BJ (cell line): Measurements from ENCODE around the gene MICAL3. TPM values are rescaled to one million over a fixed set of nuclear protein-coding genes. Genes with fewer than 3 reads are reported as not detected.

ENCODE experiments used
- CTCF ChIA-PET: fragments of 350-600 bp; formaldehyde crosslinking; extraction: SDS; loops from one replicate; lab custom pipeline; 2021; ENCODE audit warnings: antibody characterized with exemption, inconsistent platforms; lab: Yijun Ruan, JAX
- POLR2A ChIA-PET: fragments of 300-600 bp; sonication (Branson Sonifier 250); formaldehyde crosslinking; extraction: SDS; loops from one replicate; lab custom pipeline; 2021; ENCODE audit warnings: antibody characterized with exemption; lab: Charles Lee
- DNase-seq: peaks from one replicate; pipeline ENCODE4 v3.0.0-alpha.2; 2011; ENCODE audit warnings: low read depth
- H3K27me3 ChIP-seq: 2 replicates; pipeline ENCODE4 v1.6.0; 2011; ENCODE audit warnings: low read length; ENCODE audit not compliant: control insufficient read depth, insufficient read depth
- H3K36me3 ChIP-seq: 2 replicates; pipeline ENCODE4 v1.5.1; 2011; ENCODE audit warnings: low read length; ENCODE audit not compliant: control insufficient read depth, insufficient read depth
- H3K4me3 ChIP-seq: 2 replicates; pipeline ENCODE4 v1.5.1; 2011; ENCODE audit warnings: low read depth, mild to moderate bottlenecking, control low read depth, low read length
- polyA plus RNA-seq: library from polyadenylated mRNA; depleted of rRNA; stranded (reverse); fragments of >200 nt; gene quantifications from 2 replicates; pipeline ENCODE4 v1.2.3, GENCODE V29; 2011
- TF ChIP-seq, protein P1 (sequence below): IDR thresholded peaks from 2 replicates; pipeline ENCODE4 v1.5.1; 2011; ENCODE audit warnings: low read depth, mild to moderate bottlenecking, control low read depth, inconsistent platforms, low read length, moderate library complexity; ENCODE audit not compliant: insufficient read depth

The MICAL3 gene
- polyA plus RNA-seq, 1 experiment, result 16.4 TPM

DNA sequence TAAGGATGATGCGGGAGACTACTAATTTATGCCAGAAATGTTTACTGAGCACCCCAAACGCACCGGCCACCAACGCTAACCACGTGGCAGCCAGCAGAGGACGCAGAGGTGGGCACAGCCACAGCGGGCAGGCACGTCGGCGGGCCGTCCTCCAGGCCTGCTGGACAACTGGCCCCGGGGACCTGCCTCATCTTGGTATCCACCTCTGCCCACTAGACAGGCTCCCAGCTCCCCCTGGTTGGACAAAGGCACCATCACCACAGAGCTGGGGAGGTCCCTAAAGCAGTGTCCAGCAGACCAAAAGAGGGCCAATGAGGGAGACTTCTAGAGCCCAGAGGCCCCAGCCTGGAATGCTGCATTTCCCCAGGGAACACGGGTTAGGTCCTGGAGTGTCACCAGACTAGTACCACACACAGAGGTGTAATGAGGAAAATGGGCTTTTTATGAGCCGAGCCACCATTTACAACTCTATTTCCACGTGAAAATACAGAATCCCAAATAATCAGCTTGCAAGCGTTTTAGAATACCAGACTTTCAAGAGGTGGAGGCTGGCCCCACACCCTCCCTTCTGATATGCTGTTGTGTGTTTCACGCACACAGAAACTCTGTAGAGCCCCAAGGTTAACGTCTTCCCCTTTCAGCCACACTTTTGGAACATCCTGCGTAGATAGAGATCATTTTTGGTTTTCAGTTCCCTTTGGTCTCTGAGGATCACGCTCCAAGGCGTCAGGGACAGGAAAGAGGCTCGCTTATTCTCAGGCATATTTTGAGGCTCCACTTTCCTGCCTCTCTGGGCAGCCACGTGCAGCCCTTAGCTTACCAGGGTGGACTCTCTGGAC, 226.4 kb downstream of the MICAL3 start:
- no peak for DNase-seq
- TF ChIP-seq, protein P1, sequence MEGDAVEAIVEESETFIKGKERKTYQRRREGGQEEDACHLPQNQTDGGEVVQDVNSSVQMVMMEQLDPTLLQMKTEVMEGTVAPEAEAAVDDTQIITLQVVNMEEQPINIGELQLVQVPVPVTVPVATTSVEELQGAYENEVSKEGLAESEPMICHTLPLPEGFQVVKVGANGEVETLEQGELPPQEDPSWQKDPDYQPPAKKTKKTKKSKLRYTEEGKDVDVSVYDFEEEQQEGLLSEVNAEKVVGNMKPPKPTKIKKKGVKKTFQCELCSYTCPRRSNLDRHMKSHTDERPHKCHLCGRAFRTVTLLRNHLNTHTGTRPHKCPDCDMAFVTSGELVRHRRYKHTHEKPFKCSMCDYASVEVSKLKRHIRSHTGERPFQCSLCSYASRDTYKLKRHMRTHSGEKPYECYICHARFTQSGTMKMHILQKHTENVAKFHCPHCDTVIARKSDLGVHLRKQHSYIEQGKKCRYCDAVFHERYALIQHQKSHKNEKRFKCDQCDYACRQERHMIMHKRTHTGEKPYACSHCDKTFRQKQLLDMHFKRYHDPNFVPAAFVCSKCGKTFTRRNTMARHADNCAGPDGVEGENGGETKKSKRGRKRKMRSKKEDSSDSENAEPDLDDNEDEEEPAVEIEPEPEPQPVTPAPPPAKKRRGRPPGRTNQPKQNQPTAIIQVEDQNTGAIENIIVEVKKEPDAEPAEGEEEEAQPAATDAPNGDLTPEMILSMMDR, result no peak
- H3K27me3 ChIP-seq, result no peaks in the 10 kb centered on the region
- H3K4me3 ChIP-seq, result no peak overlapping the region
- H3K36me3 ChIP-seq, result peaks cover 1% of the 10 kb centered on the region
- CTCF ChIA-PET, result no interaction called here
- POLR2A ChIA-PET, result interaction anchor here (0.5 kb wide), 1 partner anchor 14 kb away, joined by 3 read pairs; no protein-coding TSS in a partner anchor

GRCh38 chr22:17796695-17797094, 227.7 kb downstream of the MICAL3 start:
- H3K4me3 ChIP-seq, result no peak overlapping the region
- DNase-seq, result no peak
- TF ChIP-seq, protein P1, result no peak
- POLR2A ChIA-PET, result no interaction called here
- H3K27me3 ChIP-seq, result no peaks in the 10 kb centered on the region
- CTCF ChIA-PET, result interaction anchor here (1.2 kb wide), 1 partner anchor 12 kb away, joined by 3 read pairs; no protein-coding TSS in a partner anchor
- peaks cover 3% of the 10 kb centered on the region for H3K36me3 ChIP-seq

GRCh38 chr22:17795661-17796548, 228.5 kb downstream of the MICAL3 start:
- CTCF ChIA-PET, result interaction anchor here (1.2 to 1.6 kb wide), 2 partner anchors 9 to 11 kb away, joined by 3 to 6 read pairs; no protein-coding TSS in a partner anchor
- no peaks in the 10 kb centered on the region for H3K27me3 ChIP-seq
- POLR2A ChIA-PET, result no interaction called here

GRCh38 chr22:17794726-17795542, 229.4 kb downstream of the MICAL3 start:
- H3K36me3 ChIP-seq, result peaks cover 10% of the 10 kb centered on the region
- DNase-seq, result no peak
- TF ChIP-seq, protein P1, result no peak
- no peaks in the 10 kb centered on the region for H3K27me3 ChIP-seq
- ChIA-PET POLR2A (no interaction called here), CTCF (interaction anchor here (1.6 kb wide), 1 partner anchor 8 kb away, joined by 6 read pairs; no protein-coding TSS in a partner anchor)
- no peak overlapping the region for H3K4me3 ChIP-seq

More at GRCh38 chr22:17795661-17796548, 228.5 kb downstream of the MICAL3 start:
- Histone ChIP-seq H3K4me3 (no peak overlapping the region), H3K36me3 (peaks cover 3% of the 10 kb centered on the region)
- TF ChIP-seq, protein P1, result no peak
- DNase-seq, result no peak
